Liver (tissue), 9 donors: ENCODE results near the gene SP140L. TPM values are rescaled to one million over a fixed set of nuclear protein-coding genes. Genes with fewer than 3 reads are reported as not detected.

Experiments used
- DNase-seq: peaks from one replicate; pipeline ENCODE4 v3.0.0-alpha.2; 2017; ENCODE audit warnings: low spot score
- H3K27ac ChIP-seq, 2 donors: one replicate each; pipeline ENCODE4 v1.7.0; 2013; ENCODE audit warnings: inconsistent platforms in 2 of 2, low read length in 2 of 2, control low read depth in 1 of 2, low read depth in 1 of 2, mild to moderate bottlenecking in 1 of 2
- H3K27me3 ChIP-seq, 4 donors: one replicate each; pipeline versions ENCODE4 v1.6.1 to v1.7.0; 2013; ENCODE audit warnings: low read length in 3 of 4, inconsistent platforms in 1 of 4, mild to moderate bottlenecking in 1 of 4, moderate library complexity in 1 of 4; ENCODE audit not compliant: control insufficient read depth in 4 of 4, insufficient read depth in 4 of 4
- H3K36me3 ChIP-seq, 4 donors: one replicate each; pipeline versions ENCODE4 v1.6.1 to v1.7.0; 2013; ENCODE audit warnings: low read length in 3 of 4, mild to moderate bottlenecking in 3 of 4, low read depth in 1 of 4, moderate library complexity in 1 of 4; ENCODE audit not compliant: control insufficient read depth in 4 of 4, insufficient read depth in 3 of 4
- H3K4me1 ChIP-seq, 4 donors: one replicate each; pipeline versions ENCODE4 v1.6.1 to v1.7.0; 2013; ENCODE audit warnings: low read length in 3 of 4, mild to moderate bottlenecking in 3 of 4, moderate library complexity in 1 of 4; ENCODE audit not compliant: control insufficient read depth in 4 of 4, insufficient read depth in 4 of 4
- H3K4me3 ChIP-seq, 3 donors: one replicate each; pipeline versions ENCODE4 v1.6.1 to v1.7.0; 2013; ENCODE audit warnings: low read length in 3 of 3, control low read depth in 1 of 3, low read depth in 1 of 3, mild to moderate bottlenecking in 1 of 3
- H3K9ac ChIP-seq, 2 donors: one replicate each; pipeline ENCODE4 v1.7.0; 2013; ENCODE audit warnings: low read length in 2 of 2, mild to moderate bottlenecking in 2 of 2, moderate library complexity in 2 of 2, control low read depth in 1 of 2, low read depth in 1 of 2
- H3K9me3 ChIP-seq, 4 donors: one replicate each; pipeline versions ENCODE4 v1.6.1 to v1.7.0; 2013; ENCODE audit warnings: low read length in 3 of 4; ENCODE audit not compliant: control insufficient read depth in 4 of 4
- ATF3 ChIP-seq: IDR thresholded peaks from 2 replicates; pipeline ENCODE4 v1.6.1; 2016; ENCODE audit warnings: antibody characterized with exemption
- EGR1 ChIP-seq, 2 donors: IDR thresholded peaks; 2 replicates each; pipeline ENCODE4 v1.6.1; 2016 to 2018; ENCODE audit warnings: antibody characterized with exemption in 2 of 2, low read depth in 2 of 2
- FOXA1 ChIP-seq: IDR thresholded peaks from 2 replicates; pipeline ENCODE4 v1.6.1; 2016; ENCODE audit warnings: antibody characterized with exemption
- FOXA2 ChIP-seq: IDR thresholded peaks from 2 replicates; pipeline ENCODE4 v1.6.1; 2016; ENCODE audit warnings: antibody characterized with exemption
- GABPA ChIP-seq, 2 donors: IDR thresholded peaks in 1 of 2; conservative IDR thresholded peaks in 1 of 2; 2 replicates each; pipeline ENCODE4 v1.6.1; 2016; ENCODE audit warnings: antibody characterized with exemption in 2 of 2, mild to moderate bottlenecking in 1 of 2, moderate library complexity in 1 of 2
- HNF4A ChIP-seq, 2 donors: conservative IDR thresholded peaks; 2 replicates each; pipeline ENCODE4 v1.6.1; 2016; ENCODE audit warnings: antibody characterized with exemption in 2 of 2, mild to moderate bottlenecking in 2 of 2
- HNF4G ChIP-seq: IDR thresholded peaks from 2 replicates; pipeline ENCODE4 v1.6.1; 2016; ENCODE audit warnings: antibody characterized with exemption
- JUND ChIP-seq, 2 donors: IDR thresholded peaks; 2 replicates each; pipeline ENCODE4 v1.6.1; 2016; ENCODE audit warnings: antibody characterized with exemption in 2 of 2
- MAX ChIP-seq: IDR thresholded peaks from 2 replicates; pipeline ENCODE4 v1.6.1; 2016; ENCODE audit warnings: antibody characterized with exemption
- NR2F2 ChIP-seq: IDR thresholded peaks from 2 replicates; pipeline ENCODE4 v1.6.1; 2016; ENCODE audit warnings: antibody characterized with exemption
- RAD21 ChIP-seq, 2 donors: IDR thresholded peaks; 2 replicates each; pipeline ENCODE4 v1.6.1; 2016; ENCODE audit warnings: antibody characterized with exemption in 2 of 2, mild to moderate bottlenecking in 2 of 2
- REST ChIP-seq: IDR thresholded peaks from 2 replicates; pipeline ENCODE4 v1.6.1; 2016; ENCODE audit warnings: antibody characterized with exemption, mild to moderate bottlenecking
- RXRA ChIP-seq, 2 donors: IDR thresholded peaks; 2 replicates each; pipeline ENCODE4 v1.6.1; 2017 to 2018; ENCODE audit warnings: antibody characterized with exemption in 2 of 2, mild to moderate bottlenecking in 1 of 2
- SP1 ChIP-seq: IDR thresholded peaks from 2 replicates; pipeline ENCODE4 v1.6.1; 2018; ENCODE audit warnings: antibody characterized with exemption, mild to moderate bottlenecking
- TAF1 ChIP-seq: conservative IDR thresholded peaks from 2 replicates; pipeline ENCODE4 v1.6.1; 2016; ENCODE audit warnings: antibody characterized with exemption, mild to moderate bottlenecking
- YY1 ChIP-seq: IDR thresholded peaks from 2 replicates; pipeline ENCODE4 v1.6.1; 2016; ENCODE audit warnings: antibody characterized with exemption, mild to moderate bottlenecking
- WGBS: extraction: QIAGEN DNeasy Blood & Tissue Kit; methylation state at CpG from one replicate; pipeline ENCODE4 v1.1.7; 2013; 5-methylcytosine and 5-hydroxymethylcytosine counted together
- polyA plus RNA-seq, 2 donors: library from polyadenylated mRNA; stranded (reverse) in 1 of 2; unstranded in 1 of 2; fragments of 200-250 nt in 1 of 2; fragments of >200 nt in 1 of 2; fragmentation: Nextera tagmentation in 1 of 2; extraction: Ambion mirVana in 1 of 2; gene quantifications; one replicate each; pipeline versions ENCODE4 v1.2.1 to v1.2.3, GENCODE V29; 2013 to 2015
- total RNA-seq, 2 donors: library from RNA; depleted of rRNA; stranded (reverse); fragments of >200 nt; gene quantifications; one replicate each; pipeline ENCODE4 v1.2.3, GENCODE V29; 2014
- TF ChIP-seq, protein P1 (sequence below): IDR thresholded peaks from 2 replicates; pipeline ENCODE4 v1.6.1; 2016; ENCODE audit warnings: antibody characterized with exemption
- TF ChIP-seq, protein P2 (sequence below): fragments of 150-350 bp; IDR thresholded peaks from 2 replicates; pipeline ENCODE4 v1.5.1; 2017; ENCODE audit warnings: improper control_type of control experiment, low read depth, low read length; ENCODE audit not compliant: missing input control
- donor health status: healthy.
- donor health status: healthy.
- donor health status: healthy.
- donor health status: healthy.
- donor health status: healthy.

Gene SP140L
- total and polyA plus RNA-seq, 4 donors, result 3.1 to 21.5 (median 6.6) TPM

GRCh38 chr2:230347659-230348305, 20.8 kb downstream of the SP140L start:
- WGBS, result 86% methylated on average over 6 of the region's 6 CpGs
- Histone ChIP-seq H3K9me3 (no peaks in the 10 kb centered on the region), H3K36me3 (no peaks in the 10 kb centered on the region), H3K9ac (no peak overlapping the region), H3K4me1 (peaks cover 3 to 15% (median 7%) of the 10 kb centered on the region in 4 donors), H3K4me3 (no peak overlapping the region), H3K27ac (no peak overlapping the region), H3K27me3 (no peaks in the 10 kb centered on the region)
- TF ChIP-seq GABPA (IDR thresholded peaks at IDR 0.05 in 1 of 2, conservative IDR thresholded peaks at IDR 0.05 in 1 of 2) (no peak), NR2F2 (no peak), TAF1 (no peak), RXRA (IDR thresholded peaks at IDR 0.05) (no peak), EGR1 (IDR thresholded peaks at IDR 0.05; ENCODE audit: low read depth in 2 of 2) (no peak), FOXA1 (no peak), RAD21 (IDR thresholded peaks at IDR 0.05) (no peak), REST (no peak), SP1 (no peak), MAX (no peak), YY1 (no peak), JUND (IDR thresholded peaks at IDR 0.05) (no peak), ATF3 (no peak), HNF4G (no peak), HNF4A (conservative IDR thresholded peaks at IDR 0.05) (no peak), FOXA2 (no peak)
- TF ChIP-seq, protein P1, sequence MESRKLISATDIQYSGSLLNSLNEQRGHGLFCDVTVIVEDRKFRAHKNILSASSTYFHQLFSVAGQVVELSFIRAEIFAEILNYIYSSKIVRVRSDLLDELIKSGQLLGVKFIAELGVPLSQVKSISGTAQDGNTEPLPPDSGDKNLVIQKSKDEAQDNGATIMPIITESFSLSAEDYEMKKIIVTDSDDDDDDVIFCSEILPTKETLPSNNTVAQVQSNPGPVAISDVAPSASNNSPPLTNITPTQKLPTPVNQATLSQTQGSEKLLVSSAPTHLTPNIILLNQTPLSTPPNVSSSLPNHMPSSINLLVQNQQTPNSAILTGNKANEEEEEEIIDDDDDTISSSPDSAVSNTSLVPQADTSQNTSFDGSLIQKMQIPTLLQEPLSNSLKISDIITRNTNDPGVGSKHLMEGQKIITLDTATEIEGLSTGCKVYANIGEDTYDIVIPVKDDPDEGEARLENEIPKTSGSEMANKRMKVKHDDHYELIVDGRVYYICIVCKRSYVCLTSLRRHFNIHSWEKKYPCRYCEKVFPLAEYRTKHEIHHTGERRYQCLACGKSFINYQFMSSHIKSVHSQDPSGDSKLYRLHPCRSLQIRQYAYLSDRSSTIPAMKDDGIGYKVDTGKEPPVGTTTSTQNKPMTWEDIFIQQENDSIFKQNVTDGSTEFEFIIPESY, result no peak
- TF ChIP-seq, protein P2, sequence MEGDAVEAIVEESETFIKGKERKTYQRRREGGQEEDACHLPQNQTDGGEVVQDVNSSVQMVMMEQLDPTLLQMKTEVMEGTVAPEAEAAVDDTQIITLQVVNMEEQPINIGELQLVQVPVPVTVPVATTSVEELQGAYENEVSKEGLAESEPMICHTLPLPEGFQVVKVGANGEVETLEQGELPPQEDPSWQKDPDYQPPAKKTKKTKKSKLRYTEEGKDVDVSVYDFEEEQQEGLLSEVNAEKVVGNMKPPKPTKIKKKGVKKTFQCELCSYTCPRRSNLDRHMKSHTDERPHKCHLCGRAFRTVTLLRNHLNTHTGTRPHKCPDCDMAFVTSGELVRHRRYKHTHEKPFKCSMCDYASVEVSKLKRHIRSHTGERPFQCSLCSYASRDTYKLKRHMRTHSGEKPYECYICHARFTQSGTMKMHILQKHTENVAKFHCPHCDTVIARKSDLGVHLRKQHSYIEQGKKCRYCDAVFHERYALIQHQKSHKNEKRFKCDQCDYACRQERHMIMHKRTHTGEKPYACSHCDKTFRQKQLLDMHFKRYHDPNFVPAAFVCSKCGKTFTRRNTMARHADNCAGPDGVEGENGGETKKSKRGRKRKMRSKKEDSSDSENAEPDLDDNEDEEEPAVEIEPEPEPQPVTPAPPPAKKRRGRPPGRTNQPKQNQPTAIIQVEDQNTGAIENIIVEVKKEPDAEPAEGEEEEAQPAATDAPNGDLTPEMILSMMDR, result no peak
- no peak for DNase-seq
